ENCODE results near the gene C3orf20.

DNA sequence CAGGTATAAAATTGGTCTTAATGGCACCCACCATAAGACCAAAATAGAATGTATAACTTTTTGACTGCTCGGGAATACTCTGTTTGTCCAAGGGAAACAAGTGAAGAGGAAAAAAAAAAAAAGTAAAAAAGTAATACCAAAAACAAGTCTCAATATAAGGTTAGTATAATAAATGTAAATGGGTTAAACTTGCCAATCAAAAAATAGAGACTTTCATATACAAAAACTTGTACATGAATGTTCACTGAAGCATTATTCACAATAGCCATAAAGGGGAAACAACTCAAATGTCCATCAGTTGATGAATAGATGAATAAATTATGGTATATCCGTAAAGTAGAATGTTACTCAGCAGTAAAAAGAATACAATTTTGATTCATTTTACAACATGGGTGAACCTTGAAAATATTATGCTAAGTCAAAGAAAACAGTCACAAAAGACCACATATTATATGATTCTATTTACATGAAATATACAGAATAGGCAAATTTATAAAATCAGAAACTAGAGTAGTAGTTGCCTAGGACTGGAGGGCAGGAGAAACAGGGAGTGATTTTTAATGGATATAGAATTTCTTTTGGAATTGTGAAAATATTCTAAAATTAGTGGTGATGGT lies 104.2 kb downstream of the C3orf20 start:
- TF ChIP-seq, protein P1, sequence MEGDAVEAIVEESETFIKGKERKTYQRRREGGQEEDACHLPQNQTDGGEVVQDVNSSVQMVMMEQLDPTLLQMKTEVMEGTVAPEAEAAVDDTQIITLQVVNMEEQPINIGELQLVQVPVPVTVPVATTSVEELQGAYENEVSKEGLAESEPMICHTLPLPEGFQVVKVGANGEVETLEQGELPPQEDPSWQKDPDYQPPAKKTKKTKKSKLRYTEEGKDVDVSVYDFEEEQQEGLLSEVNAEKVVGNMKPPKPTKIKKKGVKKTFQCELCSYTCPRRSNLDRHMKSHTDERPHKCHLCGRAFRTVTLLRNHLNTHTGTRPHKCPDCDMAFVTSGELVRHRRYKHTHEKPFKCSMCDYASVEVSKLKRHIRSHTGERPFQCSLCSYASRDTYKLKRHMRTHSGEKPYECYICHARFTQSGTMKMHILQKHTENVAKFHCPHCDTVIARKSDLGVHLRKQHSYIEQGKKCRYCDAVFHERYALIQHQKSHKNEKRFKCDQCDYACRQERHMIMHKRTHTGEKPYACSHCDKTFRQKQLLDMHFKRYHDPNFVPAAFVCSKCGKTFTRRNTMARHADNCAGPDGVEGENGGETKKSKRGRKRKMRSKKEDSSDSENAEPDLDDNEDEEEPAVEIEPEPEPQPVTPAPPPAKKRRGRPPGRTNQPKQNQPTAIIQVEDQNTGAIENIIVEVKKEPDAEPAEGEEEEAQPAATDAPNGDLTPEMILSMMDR (conservative IDR thresholded peaks at IDR 0.05), result no peak
- no peak for TF ChIP-seq ZFX (IDR thresholded peaks at IDR 0.05)
